GM15510 (cell line): ENCODE results near the gene ANKFY1.

Experiments used
- POLR2A ChIP-seq: IDR thresholded peaks from 3 replicates; pipeline ENCODE4 v1.6.1; 2011; ENCODE audit warnings: borderline replicate concordance; ENCODE audit not compliant: insufficient read length; ENCODE audit errors: extremely low read depth

ANKFY1 gene

GRCh38 chr17:4246674-4247073 lies 17.1 kb downstream of the ANKFY1 start:
- TF ChIP-seq POLR2A, result no peak

GRCh38 chr17:4241535-4241934 lies 22.2 kb downstream of the ANKFY1 start:
- no peak for TF ChIP-seq POLR2A

GRCh38 chr17:4236456-4236855 lies 27.3 kb downstream of the ANKFY1 start:
- TF ChIP-seq POLR2A, result no peak

GRCh38 chr17:4235372-4236279 lies 28.2 kb downstream of the ANKFY1 start:
- TF ChIP-seq POLR2A, result no peak

GRCh38 chr17:4234401-4234800 lies 29.4 kb downstream of the ANKFY1 start:
- no peak for TF ChIP-seq POLR2A

- no peak for TF ChIP-seq POLR2A
Observed at GRCh38 chr17:4233668-4234258, 30.0 kb downstream of the ANKFY1 start.

- no peak for TF ChIP-seq POLR2A
Observed at GRCh38 chr17:4232168-4232813, 31.5 kb downstream of the ANKFY1 start.

GRCh38 chr17:4229627-4230541 lies 33.9 kb downstream of the ANKFY1 start:
- TF ChIP-seq POLR2A, result no peak

- no peak for TF ChIP-seq POLR2A
Observed at GRCh38 chr17:4221899-4222659, 41.7 kb downstream of the ANKFY1 start.

GRCh38 chr17:4221163-4221562 lies 42.6 kb downstream of the ANKFY1 start:
- no peak for TF ChIP-seq POLR2A

- no peak for TF ChIP-seq POLR2A
Observed at GRCh38 chr17:4220655-4221054, 43.1 kb downstream of the ANKFY1 start.

GRCh38 chr17:4219241-4219640 lies 44.5 kb downstream of the ANKFY1 start:
- no peak for TF ChIP-seq POLR2A

- TF ChIP-seq POLR2A, result no peak
Observed at GRCh38 chr17:4215882-4216570, 47.8 kb downstream of the ANKFY1 start.
